ENCODE measurements around the gene PRCC. TPM values are rescaled to one million over a fixed set of nuclear protein-coding genes. Genes with fewer than 3 reads are reported as not detected.

PRCC gene
- polyA plus RNA-seq, 2 of the 4 experiments (the other 2 are of a cell fraction): 44.5 to 52.0 TPM

- ChIA-PET POLR2A (no interaction called here), CTCF (interaction anchor here (0.7 to 12.5 kb wide), 9 partner anchors 10 to 94 kb away, joined by 3 to 239 read pairs (median 3); partner anchors contain the start of gene NTRK1)
- Histone ChIP-seq H3K9me3 (no peaks in the 10 kb centered on the region), H3K4me3 (no peak overlapping the region), H3K4me1 (no peaks in the 10 kb centered on the region), H3K4me2 (no peak overlapping the region), H3K27ac (no peak overlapping the region)
- TF ChIP-seq JUNB (IDR thresholded peaks at IDR 0.05) (no peak), RCOR1 (IDR thresholded peaks at IDR 0.05; ENCODE audit: low read depth, low read length) (no peak), ATOH8 (CRISPR knock-in tag; IDR thresholded peaks at IDR 0.05; ENCODE audit: low read depth) (no peak), JUN (IDR thresholded peaks at IDR 0.05) (no peak), POLR2AphosphoS2 (conservative IDR thresholded peaks at IDR 0.05; ENCODE audit: low read length) (no peak), REST (IDR thresholded peaks at IDR 0.05) (no peak), ZFP36 (IDR thresholded peaks at IDR 0.05; ENCODE audit: borderline replicate concordance, partially characterized antibody) (no peak), NPAS2 (CRISPR knock-in tag; IDR thresholded peaks at IDR 0.05; ENCODE audit: borderline replicate concordance) (no peak), FOSB (CRISPR knock-in tag; IDR thresholded peaks at IDR 0.05) (no peak), ESRRA (IDR thresholded peaks at IDR 0.05; ENCODE audit: borderline replicate concordance, low read length) (no peak), RAD21 (conservative IDR thresholded peaks at IDR 0.05 in 1 of 2, IDR thresholded peaks at IDR 0.05 in 1 of 2) (no peak)
- no peak for ATAC-seq
- DNase-seq (ENCODE audit: low read depth in 1 of 2, low spot score in 1 of 2): no peak
- WGBS (ENCODE audit: missing lambda C conversion rate): 33% methylated on average over 3 of the region's 3 CpGs
- FAIRE-seq: no peak
These were observed 67.0 kb downstream of the PRCC start for GRCh38 chr1:156834322-156834721.

- Histone ChIP-seq H3K27ac (no peak overlapping the region), H3K4me1 (no peaks in the 10 kb centered on the region), H3K4me3 (no peak overlapping the region), H3K4me2 (no peak overlapping the region), H3K9me3 (no peaks in the 10 kb centered on the region)
- no peak for TF ChIP-seq HOXA7 (CRISPR knock-in tag; IDR thresholded peaks at IDR 0.05)
- TF ChIP-seq HES2 (IDR thresholded peaks at IDR 0.05): no peak
- TF ChIP-seq MAFK (IDR thresholded peaks at IDR 0.05; ENCODE audit: partially characterized antibody): no peak
- TF ChIP-seq HEYL (CRISPR knock-in tag; IDR thresholded peaks at IDR 0.05): no peak
- TF ChIP-seq FOSB (CRISPR knock-in tag; IDR thresholded peaks at IDR 0.05): no peak
- no peak for TF ChIP-seq ELK1 (IDR thresholded peaks at IDR 0.05; ENCODE audit: low read depth, low read length)
- no peak for TF ChIP-seq GATA3 (IDR thresholded peaks at IDR 0.05; ENCODE audit: borderline replicate concordance)
- TF ChIP-seq SREBF2 (IDR thresholded peaks at IDR 0.05): no peak
- TF ChIP-seq NFE2L2 (conservative IDR thresholded peaks at IDR 0.05; ENCODE audit: low read length): no peak
- ATAC-seq (no peak), DNase-seq (ENCODE audit: low read depth in 1 of 2, low spot score in 1 of 2) (no peak), FAIRE-seq (no peak)
- ChIA-PET POLR2A (no interaction called here), CTCF (interaction anchor here (0.6 to 12.5 kb wide), 12 partner anchors 10 to 147 kb away, joined by 3 to 289 read pairs (median 14); partner anchors contain the start of genes CRABP2, INSRR and NTRK1)
- WGBS (ENCODE audit: missing lambda C conversion rate): 46% methylated on average over 5 of the region's 5 CpGs
These were observed 68.8 kb downstream of the PRCC start for GRCh38 chr1:156836041-156836654.

Data from A549 (cell line).